NCI-H524 (cell line): ENCODE data around the gene SPPL2B.

Experiments
- DNase-seq, 2 experiments: peaks; one replicate each; lab custom pipeline; 2025; lab: John Stamatoyannopoulos, UW

Gene SPPL2B

DNA sequence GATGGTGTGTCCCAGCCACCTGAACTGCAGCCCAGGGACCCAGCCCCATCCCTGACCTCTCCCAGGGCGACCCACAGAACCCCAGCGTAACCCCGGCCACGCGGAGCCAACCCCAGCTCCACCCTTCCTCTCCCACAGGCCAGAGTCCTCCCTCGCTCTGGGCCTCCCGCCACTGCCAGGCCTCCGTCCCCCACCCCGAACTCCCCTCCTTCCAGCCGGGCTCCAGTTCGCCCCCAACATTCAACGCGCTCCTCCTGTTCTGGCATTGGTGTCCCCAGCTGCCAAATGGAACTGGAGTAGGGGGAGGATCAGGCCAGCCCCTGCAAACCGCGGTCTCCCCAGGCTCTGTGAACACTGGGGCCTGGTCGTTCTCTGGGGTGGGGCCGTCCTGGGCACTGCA is 28.0 kb upstream of the SPPL2B start:
- DNase-seq, result no peak

DNA sequence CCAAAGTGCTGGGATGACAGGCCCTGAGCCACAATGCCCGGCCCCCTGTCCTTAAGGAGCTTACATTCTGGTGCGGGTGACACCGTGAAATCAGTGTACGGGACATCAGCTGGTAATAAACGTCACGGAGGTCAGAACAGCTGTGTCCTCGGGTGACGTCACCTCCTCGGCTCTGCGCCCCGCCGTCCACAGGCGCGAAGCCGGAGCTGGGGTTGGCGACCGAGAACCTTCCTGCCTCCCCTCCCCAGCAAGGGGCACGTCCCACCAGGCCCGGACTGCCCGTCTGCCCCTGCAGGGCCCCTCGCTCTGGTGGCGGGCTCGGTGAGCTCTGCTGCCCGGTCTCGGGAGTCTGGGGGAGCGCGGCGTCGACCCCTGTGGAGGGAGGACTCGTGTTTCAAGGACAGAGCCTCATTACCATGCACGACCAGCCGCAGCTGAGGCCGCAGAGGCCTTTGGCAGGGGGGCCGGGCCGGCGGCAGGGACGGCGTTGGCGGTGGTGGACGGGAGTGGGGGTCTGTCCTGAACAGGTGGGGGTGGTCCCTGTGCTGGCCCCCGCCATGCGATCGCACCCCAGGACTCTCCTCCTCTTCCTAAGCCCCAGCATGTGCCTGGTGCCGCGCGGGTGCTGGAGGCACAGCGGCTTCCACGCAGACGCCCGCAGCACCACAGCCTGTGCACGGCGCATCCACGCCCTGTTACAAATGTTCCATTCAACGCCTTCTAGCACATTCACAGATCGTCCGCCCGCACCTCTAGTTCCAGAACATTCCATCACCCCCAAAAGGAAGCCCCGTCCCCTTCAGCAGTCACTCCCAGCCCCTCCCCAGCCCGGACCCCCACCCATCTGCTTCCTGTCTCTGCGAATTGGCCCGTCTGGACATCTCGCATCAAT is 25.9 kb upstream of the SPPL2B start:
- DNase-seq, result peak in 1 of 2 experiments; percentile 42

DNA sequence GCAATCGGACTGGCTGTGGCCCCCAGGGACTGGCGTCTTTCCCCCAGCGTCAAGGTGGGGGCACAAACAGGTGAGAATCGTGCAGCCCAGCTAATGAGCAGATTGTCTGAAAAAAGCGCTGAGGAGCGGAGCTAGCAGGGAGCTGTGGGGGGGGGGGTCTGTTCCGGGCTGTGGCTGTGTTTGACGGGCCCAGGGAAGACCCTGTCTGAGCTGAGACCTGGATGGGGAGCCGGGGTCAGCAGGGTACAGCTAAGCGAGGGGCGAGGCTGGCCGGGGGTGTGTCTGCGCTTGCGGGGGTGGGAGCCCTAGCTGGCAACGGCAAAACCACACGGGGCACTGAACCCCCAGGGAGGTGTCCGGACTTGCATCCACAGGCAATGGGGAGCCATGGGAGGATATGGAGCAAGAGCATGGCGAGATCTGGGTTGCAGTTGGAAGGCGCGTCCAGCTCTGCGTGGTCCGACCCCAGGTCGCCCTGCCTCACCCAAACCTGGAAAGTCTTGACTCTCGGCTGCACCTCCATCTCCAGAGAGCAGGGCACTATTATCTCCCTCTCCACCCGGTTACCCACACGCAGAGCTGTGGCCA is 25.2 kb upstream of the SPPL2B start:
- no peak for DNase-seq

DNA sequence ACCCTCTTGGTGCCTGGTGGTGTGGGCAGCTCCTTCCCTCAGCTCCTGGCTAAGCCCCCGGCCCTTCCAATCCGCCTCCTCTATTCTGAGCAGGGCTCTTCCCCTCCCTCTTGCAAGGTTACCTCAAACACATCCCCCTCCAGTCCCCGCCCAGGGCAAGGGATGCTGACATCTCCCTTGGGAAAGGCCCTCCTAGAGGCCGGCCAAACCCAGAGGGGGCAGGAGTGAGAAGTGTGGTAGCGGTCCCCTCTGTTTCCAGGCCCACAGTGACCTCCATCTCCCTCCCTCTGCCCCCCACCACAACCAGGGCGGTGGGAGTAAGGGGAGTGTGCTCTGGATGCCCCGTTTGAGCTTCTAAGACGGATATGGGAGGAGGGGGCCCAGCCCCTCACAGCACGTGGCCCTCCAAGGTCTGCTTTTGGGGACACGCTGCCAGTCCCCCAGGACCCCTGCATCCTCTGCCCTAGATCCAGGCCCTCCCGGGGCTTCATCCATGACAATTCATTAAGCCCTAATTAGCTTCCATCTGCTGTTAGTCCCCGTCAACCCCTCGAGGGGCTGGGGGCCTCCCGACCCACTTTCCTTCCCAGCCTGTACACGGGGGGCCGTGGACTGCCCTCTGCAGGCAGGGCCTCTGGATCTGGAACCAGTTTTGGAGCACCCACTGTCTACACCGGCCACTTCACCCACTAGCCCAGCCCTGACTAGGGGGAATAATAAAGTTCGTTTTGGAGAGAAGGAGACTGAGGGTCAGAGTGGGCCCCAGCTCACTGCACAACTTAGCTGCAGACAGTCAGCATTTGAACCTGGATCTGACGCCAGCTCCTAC is 22.8 kb upstream of the SPPL2B start:
- DNase-seq, result no peak

DNA sequence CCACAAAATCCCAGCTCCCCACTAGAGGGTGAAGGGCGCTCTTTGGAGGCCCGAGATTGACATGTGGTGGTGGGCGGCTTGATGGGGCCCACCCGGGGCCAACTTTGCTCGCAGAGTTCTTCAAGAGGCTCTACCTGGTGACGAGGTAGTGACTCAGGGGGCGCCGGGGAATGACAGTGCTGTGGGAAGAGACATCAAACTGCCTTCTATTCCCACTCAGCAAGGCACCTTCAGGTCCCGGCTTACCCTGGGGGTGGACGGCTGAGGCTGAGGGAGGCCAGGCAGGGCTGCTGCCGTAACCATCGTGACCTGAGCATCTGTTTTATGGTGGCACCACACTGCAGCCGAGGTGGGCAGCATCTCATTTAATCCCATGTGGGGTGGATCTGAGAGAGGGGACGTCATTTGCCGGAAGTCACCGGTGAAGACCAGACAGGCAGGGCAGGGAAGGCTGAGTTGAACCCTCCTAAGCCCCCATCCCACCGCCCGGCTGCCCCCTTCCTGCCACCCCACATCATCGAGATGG is 22.1 kb upstream of the SPPL2B start:
- no peak for DNase-seq

DNA sequence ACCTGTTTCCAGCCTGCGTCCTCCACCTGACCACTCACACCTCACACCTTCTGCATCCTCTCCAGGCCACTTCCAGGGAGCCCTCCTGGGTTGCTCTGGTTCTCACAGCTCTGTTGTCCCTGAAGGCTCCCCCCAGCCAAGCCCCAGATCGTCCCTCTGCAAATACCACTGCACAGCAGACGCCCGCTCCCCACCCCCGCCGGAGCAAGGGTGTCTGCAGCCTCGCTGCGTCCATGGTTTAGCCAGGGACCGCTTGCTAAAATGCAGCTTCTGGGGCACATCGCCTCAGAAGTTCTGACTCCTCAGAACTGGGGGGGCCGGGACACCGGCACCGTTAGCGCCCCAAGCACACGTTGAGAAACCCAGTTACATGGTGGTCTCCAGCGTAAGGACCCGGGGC is 21.5 kb upstream of the SPPL2B start:
- DNase-seq, result no peak

DNA sequence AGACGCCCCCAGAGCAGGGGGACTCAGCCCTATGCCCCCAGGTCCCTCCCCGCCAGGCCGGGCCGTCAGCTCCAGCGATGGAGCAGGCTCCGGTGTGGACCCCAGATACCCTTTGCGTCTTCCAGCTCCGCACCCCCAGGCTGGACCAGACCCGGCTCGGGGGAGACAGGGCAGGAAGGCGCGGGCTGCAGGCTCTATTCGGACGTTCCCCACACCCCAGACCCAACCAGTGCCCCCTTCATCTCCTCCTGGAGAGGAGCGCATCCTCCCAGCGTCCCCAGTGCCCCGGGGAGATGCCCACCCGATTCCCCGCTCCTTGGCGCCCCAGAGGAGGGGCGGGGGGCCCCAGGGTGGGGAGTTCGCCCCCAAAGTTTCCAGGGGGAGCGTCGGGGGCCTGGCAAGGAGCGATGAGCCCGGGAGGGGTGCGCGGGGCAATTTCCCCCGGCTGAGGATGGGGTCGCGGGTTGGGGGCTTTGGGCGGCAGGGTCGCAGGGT is 20.9 kb upstream of the SPPL2B start:
- no peak for DNase-seq

DNA sequence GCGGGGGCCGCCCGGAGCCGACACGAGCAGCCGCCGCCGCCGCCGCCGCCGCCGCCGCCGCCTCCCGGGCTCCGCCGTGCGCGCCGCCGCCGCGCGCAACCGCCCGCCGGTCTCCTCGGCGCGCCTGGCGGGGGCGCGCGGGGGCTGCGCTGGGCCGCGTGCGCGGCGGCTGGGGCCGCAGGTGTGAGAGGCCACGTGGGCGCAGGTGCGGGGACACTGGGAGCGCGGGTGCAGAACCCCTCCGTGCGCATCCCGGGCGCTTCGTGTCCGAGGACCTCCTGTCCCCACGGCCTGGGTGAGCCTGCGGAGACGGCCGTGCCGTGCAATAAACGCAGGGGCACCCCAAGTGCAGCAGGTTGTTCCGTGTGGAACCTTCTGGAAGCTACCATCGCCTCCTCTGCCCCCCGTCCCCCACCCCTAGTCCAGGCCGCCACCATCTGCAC is 20.3 kb upstream of the SPPL2B start, which contains the start of gene LINGO3:
Gene LINGO3 (minus strand): TSS at position 41 of the 443 bp plus-strand sequence. CDS start 16,378 bp downstream, outside the sequence.
- DNase-seq, result peak in 1 of 2 experiments; percentile 26

DNA sequence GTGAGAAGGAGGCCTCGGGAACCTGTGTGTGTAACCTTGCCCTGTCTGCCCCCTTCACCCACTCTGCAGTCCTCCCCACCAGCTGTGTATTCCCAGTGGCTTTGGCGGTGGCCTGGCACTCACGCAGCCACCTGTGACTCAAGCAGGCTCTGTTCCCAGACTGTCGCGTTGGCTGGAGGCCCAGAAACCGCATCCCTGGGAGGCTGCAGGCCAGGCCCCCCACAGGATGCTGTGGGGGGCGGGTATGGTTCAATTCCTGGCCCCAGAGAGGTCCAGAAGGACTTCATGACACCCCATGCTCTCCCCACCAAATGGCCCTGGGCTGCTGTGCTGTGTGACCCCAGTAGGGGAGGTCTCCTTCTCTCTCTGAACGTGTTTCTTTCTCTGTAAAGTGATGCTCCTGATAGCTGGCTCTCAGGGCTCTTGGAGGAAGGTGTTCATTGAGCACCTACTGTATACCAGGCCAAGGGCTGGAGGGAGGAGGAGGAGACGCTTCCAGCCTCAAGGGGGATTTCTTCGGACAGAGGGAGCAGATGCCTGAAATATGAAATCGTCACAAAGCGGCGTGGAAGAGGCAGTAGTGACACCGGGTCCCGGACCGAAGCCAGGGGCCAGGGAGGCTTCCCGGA is 18.6 kb upstream of the SPPL2B start:
- peak in 1 of 2 experiments; percentile 64 for DNase-seq

DNA sequence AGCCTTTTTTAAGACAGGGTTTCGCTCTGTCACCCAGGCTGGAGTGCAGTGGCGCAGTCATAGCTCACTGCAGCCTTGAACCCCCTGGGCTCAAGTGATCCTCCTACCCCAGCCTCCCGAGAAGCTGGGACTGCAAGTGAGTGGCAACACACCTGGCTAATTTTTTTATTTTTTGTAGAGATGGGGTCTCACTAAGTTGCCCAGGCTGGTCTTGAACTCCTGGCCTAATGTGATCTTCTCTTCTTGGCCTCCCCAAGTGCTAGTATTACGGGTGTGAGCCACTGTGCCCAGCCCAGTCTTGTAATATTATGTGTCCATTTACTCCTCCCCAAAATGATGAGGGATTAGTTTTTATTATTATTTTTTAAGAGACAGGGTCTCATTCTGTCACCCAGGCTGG is 17.4 kb upstream of the SPPL2B start:
- DNase-seq, result no peak

DNA sequence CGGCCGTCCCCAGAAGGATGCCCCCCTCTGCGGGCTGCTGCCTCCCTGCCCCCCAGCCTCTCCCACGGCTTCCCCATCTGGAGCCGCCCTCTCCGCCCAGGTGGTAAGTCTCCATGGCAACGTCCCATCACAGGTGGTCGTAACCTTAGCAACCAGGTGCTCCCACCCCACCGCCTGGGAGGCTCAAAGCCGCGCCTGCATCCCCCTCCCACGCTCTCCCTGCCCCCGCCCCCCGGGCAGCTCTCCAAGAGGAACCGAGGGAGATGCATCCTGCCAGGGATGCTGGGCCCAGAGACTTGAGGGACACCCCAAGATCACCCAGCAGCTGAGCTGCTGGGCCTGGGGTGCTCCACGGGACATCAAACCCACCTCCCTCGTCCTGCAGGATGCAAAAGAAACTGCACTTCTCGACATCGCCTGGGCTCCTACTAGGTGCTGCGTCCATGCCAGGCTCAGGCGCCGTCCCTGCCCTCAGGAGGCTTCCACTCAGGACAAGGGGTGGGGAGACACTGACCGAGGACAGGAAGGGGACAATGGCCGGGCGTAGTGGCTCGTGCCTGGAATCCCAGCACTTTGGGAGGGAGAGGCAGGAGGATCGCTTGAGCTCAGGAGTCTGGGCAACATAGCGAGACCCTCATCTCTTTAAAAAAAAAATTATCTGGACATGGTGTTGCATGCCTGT is 15.5 kb upstream of the SPPL2B start:
- DNase-seq, result peak in 1 of 2 experiments; percentile 31

DNA sequence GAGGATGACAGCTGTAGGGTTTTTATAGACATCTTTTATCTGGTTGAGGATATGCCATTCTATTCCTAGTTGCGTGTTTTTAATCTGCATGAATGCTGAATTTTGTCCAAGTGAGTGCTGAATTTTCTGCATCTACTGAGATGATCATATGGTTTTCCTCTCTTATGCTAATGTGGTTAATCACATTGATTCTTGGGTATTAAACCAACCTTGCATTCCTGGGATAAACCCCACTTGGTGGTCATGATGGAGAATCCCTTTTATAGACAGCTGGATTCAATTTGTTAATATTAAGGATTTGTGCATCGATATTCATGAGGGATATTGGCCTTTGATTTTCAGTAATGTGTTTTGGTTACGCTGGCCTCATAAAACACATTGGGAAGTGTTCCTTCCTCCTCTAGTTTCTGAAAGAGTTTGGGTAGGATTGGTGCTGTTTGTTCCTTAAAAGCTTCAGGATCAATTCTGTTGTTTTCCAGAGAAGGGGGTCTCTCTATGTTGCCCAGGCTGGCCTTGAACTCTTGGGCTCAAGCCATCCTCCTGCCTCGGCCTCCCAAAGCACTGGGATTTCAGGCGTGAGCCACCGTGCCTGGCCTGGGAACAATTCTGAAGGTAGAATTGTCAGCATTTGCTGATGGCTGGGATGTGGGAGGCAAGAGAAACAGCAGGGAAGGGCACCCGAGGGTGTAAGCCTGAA is 13.2 kb upstream of the SPPL2B start:
- DNase-seq, result no peak

DNA sequence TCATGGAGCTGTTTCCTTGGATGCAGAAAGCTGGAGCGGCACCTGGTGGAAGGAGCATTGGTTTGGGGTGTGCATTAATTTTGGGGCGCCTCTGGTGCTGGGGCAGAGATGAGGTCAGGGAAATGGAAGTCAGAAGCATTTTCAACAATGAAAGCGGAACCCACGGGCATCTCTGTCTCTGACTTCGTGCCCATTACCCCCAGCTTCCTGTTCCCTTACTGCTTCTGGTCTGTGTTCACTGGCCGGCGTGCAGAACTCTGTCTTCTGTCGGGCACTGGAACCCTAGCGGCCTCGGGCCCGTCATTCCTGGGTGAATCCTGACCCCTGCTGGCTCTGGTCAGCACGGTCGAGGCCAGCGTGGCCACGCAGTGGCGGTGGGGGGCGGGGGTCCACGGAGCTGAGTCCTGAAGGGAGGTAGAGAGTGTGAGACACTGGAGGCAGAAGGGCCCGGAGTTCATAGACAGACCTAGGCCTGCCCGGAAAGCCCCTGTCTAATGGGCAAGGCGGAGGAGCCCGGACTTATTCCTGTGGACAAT is 12.6 kb upstream of the SPPL2B start:
- DNase-seq, result peak; percentile 48 to 67

DNA sequence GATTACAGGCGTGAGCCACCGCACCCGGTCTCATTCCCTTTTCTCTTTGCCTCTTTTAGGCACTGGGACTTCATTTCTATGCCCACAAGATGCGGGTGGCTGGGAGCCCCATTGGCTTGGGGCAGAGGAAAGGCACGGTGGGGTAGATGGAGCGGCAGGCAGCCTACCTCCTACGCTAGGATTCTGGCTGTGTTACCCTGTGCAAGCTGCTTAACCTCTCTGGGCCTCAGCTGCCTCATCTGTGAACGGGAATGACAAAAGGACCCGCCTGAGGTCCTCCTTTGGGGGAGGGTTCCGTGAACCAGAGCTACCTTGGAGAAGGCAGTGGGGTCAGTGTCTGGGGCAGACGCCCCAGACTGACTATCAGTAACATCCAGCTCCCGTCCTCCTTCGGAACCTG is 11.2 kb upstream of the SPPL2B start:
- DNase-seq, result no peak

DNA sequence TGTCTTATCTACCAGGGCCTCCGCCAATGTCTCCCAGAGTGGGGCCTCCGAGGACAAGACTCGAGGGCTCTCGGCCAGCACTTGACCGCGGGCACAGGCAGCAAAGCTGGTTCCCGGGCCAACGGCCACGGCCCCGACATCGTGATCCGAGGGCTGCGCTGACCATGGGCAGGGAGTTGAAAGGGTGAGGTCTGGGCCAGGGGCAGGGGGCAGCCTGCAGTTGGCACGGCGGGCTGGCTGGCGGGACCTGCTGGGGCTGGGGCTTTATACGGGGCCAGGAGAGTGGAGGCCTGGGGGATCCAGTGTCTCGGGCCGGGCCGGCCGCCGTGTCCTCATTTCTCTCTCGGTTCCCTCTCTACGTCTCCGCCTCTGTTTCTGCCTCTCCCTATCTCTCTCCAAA is 10.7 kb upstream of the SPPL2B start:
- no peak for DNase-seq

DNA sequence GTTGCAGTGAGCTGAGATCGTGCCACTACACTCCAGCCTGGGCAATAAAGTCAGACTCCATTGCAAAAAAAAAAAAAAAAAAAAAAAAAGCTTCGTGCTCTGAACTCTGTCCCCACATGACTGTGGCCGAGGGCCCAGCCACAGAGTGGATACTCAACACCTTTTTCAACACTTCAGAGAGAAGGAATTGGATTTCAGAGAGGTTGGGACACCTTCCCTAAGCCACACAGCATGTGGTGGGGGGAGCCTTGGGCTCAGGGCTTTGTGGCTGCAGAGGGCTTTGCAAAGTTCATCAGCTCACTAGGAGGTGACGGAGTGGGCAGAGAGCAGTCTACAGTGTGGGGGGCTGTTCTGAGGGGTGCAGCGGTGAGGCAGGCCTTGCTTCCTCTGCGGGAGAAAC is 9.6 kb upstream of the SPPL2B start:
- DNase-seq, result no peak

DNA sequence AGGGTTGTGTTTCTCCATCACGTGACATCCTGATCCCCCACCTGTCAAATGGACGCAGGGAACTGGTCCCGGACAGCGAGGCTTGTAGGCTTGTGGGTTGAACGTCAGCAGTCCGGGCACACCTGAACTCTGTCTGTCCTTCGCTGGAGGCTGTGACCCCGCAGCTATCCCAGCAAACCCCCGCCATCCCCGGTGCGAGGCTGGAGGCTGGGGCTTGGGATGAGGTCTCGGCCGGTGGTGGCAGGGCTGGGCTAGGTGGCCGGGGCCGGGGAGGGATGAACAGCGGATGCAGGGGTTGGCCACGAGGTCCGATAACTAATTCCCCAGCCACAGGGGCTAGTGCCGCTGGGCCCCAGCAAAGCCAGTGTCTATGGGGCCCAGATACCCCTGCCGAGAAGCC is 8.9 kb upstream of the SPPL2B start:
- no peak for DNase-seq

DNA sequence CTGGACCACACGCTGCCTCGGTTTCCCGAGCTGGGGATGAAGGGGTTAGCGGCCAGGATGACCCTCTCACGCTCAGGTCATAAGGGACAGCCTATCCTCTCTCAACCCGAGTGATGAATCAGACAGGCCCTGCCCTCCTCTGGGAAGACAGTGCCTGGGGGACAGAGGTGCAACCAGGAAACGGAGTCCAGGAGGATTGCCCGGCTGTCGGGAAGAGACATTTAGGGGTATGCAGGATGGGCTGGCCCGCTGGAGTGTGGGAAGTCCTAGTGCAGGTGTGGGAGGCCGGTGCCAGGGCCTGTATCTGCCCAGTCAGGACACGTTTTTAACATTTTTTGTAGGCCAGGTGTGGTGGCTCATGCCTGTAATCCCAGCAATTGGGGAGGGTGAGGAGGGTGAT is 8.4 kb upstream of the SPPL2B start:
- no peak for DNase-seq

DNA sequence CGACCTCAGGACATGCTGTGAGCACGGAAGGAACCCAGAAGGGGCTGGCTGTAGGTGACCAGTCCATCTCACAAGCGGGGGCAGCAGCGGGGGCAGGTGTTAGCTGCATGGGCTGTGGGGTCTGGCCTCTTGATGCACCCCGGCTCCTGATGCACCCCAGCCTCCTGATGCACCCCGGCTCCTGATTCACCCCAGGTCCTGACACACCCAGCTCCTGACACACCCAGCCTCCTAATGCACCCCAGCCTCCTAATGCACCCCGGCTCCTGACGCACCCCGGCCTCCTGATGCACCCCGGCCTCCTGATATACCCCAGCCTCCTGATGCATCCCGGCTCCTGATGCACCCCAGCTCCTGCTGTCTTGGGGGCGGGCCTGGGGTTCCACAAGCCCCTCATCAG is 7.5 kb upstream of the SPPL2B start:
- no peak for DNase-seq
